Mesendoderm (in vitro differentiated cells): ENCODE measurements around the gene OR10A7. TPM values are rescaled to one million over a fixed set of nuclear protein-coding genes. Genes with fewer than 3 reads are reported as not detected.
"Not testable (repeated sequence)": the region's sequence is repeated elsewhere in the genome, so short reads cannot be mapped to it uniquely, and the experiment has no call there.

Experiments
- DNase-seq: peaks from one replicate; pipeline ENCODE4 v3.0.0; 2013
- H2AK5ac ChIP-seq: 2 replicates; pipeline ENCODE4 v1.6.1; 2013; ENCODE audit warnings: low read length, inconsistent platforms
- H2BK120ac ChIP-seq: 2 replicates; pipeline ENCODE4 v1.6.1; 2013; ENCODE audit warnings: low read depth, mild to moderate bottlenecking, low read length, moderate library complexity, mixed read lengths
- H2BK15ac ChIP-seq: replicated peaks from 2 replicates; pipeline ENCODE4 v1.6.1; 2013; ENCODE audit warnings: low read depth, mild to moderate bottlenecking, moderate library complexity
- H2BK5ac ChIP-seq: 2 replicates; pipeline ENCODE4 v1.6.1; 2013; ENCODE audit warnings: low read length, inconsistent platforms
- H3K18ac ChIP-seq: 2 replicates; pipeline ENCODE4 v1.6.1; 2013; ENCODE audit warnings: mild to moderate bottlenecking, low read length, mixed read lengths
- H3K23ac ChIP-seq: one replicate; pipeline ENCODE4 v1.6.1; 2013; ENCODE audit warnings: low read length
- H3K27ac ChIP-seq: 2 replicates; pipeline ENCODE4 v1.5.1; 2013; ENCODE audit warnings: low read depth, mild to moderate bottlenecking, inconsistent platforms, low read length, moderate library complexity
- H3K27me3 ChIP-seq: 2 replicates; pipeline ENCODE4 v1.6.1; 2013; ENCODE audit warnings: low read length, control low read depth, mild to moderate bottlenecking, inconsistent platforms; ENCODE audit not compliant: insufficient read depth, poor library complexity
- H3K36me3 ChIP-seq: 2 replicates; pipeline ENCODE4 v1.6.1; 2013; ENCODE audit warnings: low read length, inconsistent platforms; ENCODE audit not compliant: control insufficient read depth, insufficient read depth
- H3K4ac ChIP-seq: one replicate; pipeline ENCODE4 v1.6.1; 2013; ENCODE audit warnings: low read depth, mild to moderate bottlenecking, low read length, moderate library complexity
- H3K4me1 ChIP-seq: 2 replicates; pipeline ENCODE4 v1.6.1; 2013; ENCODE audit warnings: low read depth, low read length, inconsistent platforms; ENCODE audit not compliant: control insufficient read depth
- H3K4me2 ChIP-seq: 2 replicates; pipeline ENCODE4 v1.6.1; 2013; ENCODE audit warnings: low read length
- H3K4me3 ChIP-seq: 2 replicates; pipeline ENCODE4 v1.5.1; 2013; ENCODE audit warnings: mild to moderate bottlenecking, low read length
- H3K56ac ChIP-seq: one replicate; pipeline ENCODE4 v1.6.1; 2013; ENCODE audit warnings: low read length
- H3K79me1 ChIP-seq: 2 replicates; pipeline ENCODE4 v1.6.1; 2013; ENCODE audit warnings: low read length, inconsistent platforms
- H3K79me2 ChIP-seq: 2 replicates; pipeline ENCODE4 v1.6.1; 2013; ENCODE audit warnings: mild to moderate bottlenecking, low read length; ENCODE audit not compliant: control insufficient read depth, insufficient read depth
- H3K9ac ChIP-seq: 2 replicates; pipeline ENCODE4 v1.6.1; 2013; ENCODE audit warnings: low read length, inconsistent platforms
- H4K5ac ChIP-seq: one replicate; pipeline ENCODE4 v1.6.1; 2013; ENCODE audit warnings: low read length
- H4K8ac ChIP-seq: one replicate; pipeline ENCODE4 v1.6.1; 2013; ENCODE audit warnings: low read depth, mild to moderate bottlenecking, control low read depth, low read length, moderate library complexity
- WGBS: extraction: QIAGEN DNeasy Blood & Tissue Kit; methylation state at CpG from one replicate; pipeline ENCODE4 v1.1.7; 2013; ENCODE audit warnings: low lambda C conversion rate, missing lambda C conversion rate; ENCODE audit not compliant: insufficient coverage; ENCODE audit errors: extremely low coverage; 5-methylcytosine and 5-hydroxymethylcytosine counted together
- polyA plus RNA-seq, 2 experiments: library from polyadenylated mRNA; stranded (reverse); fragments of 200-250 nt; gene quantifications; one replicate each; pipeline ENCODE4 v1.2.3, GENCODE V29; 2013

The OR10A7 gene
- polyA plus RNA-seq (2013, experiment 1 of 2) = not detected
- polyA plus RNA-seq (2013, experiment 2 of 2) = not detected

DNA sequence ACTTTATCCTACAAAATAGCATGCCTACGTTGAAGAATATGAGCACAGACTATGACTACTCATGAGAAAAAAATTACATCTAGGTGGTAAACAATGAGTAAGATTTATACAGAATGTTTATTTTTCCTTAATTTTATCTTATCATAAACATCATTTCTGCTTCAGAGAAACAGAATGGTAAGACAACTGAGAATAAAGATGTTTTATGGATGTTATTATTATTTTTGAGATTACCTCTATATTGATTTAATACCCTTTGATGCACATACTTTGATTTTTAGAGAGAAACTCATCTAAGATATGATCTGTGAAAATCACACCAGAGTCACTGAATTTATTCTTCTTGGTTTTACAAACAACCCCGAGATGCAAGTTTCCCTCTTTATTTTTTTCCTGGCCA, at the start of gene OR10A7:
Gene OR10A7 (plus strand): TSS at position 301 of the 400 bp plus-strand sequence. CDS start 0 bp downstream, at position 301.
- H2BK15ac ChIP-seq = no peak within 1 kb of the TSS
- no peak within 1 kb of the TSS for H2BK5ac ChIP-seq
- WGBS = 100% methylated on average over 1 of the region's 2 CpGs
- no peaks in the 10 kb centered on the region for H3K79me1 ChIP-seq
- H4K8ac ChIP-seq = no peak within 1 kb of the TSS
- no peak within 1 kb of the TSS for H2BK120ac ChIP-seq
- no peak within 1 kb of the TSS for H3K23ac ChIP-seq
- no peak for DNase-seq
- no peak within 1 kb of the TSS for H3K4ac ChIP-seq
- no peaks in the 10 kb centered on the region for H3K36me3 ChIP-seq
- no peak within 1 kb of the TSS for H3K9ac ChIP-seq
- no peak within 1 kb of the TSS for H4K5ac ChIP-seq
- H2AK5ac ChIP-seq = no peak within 1 kb of the TSS
- no peak within 1 kb of the TSS for H3K18ac ChIP-seq
- H3K27me3 ChIP-seq = no peaks in the 10 kb centered on the region
- H3K4me1 ChIP-seq = no peaks in the 10 kb centered on the region
- H3K79me2 ChIP-seq = no peaks in the 10 kb centered on the region
- H3K4me2 ChIP-seq = no peak within 1 kb of the TSS
- H3K4me3 ChIP-seq = no peak within 1 kb of the TSS
- no peak within 1 kb of the TSS for H3K56ac ChIP-seq
- no peak within 1 kb of the TSS for H3K27ac ChIP-seq

DNA sequence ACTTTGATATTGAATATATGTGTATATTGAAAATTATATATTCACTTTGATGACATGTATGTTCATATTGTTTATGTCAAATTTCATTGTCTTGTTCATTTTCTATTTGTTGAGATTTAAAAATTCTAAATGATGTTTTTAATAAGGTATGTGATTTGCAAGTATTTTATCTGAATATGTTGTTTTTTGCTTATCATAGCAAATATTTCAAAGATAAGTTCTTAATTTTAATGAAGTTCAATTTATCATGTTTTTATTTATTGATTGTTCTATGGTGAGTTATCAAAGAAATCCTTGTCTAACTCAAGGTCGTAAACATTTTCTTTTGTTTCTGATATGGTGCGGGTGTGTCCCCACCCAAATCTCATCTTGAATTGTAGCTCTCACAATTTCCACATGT, 49.4 kb upstream of the OR10A7 start:
- Histone ChIP-seq H3K4ac (no peak overlapping the region), H3K4me1 (no peaks in the 10 kb centered on the region), H3K9ac (no peak overlapping the region), H4K5ac (no peak overlapping the region), H3K36me3 (no peaks in the 10 kb centered on the region), H2BK120ac (no peak overlapping the region), H2BK15ac (no peak overlapping the region), H3K4me2 (no peak overlapping the region), H2AK5ac (no peak overlapping the region), H2BK5ac (no peak overlapping the region), H3K27ac (no peak overlapping the region), H3K79me2 (no peaks in the 10 kb centered on the region), H3K79me1 (no peaks in the 10 kb centered on the region), H3K4me3 (no peak overlapping the region), H3K18ac (no peak overlapping the region), H4K8ac (no peak overlapping the region), H3K56ac (no peak overlapping the region), H3K23ac (no peak overlapping the region), H3K27me3 (no peaks in the 10 kb centered on the region)
- DNase-seq = no peak
- no CpG with 5 or more reads among the region's 2 CpGs for WGBS

GRCh38 chr12:55171846-55172245, 49.0 kb upstream of the OR10A7 start:
- not testable (repeated sequence) for H2BK5ac ChIP-seq, H3K79me1 ChIP-seq

DNA sequence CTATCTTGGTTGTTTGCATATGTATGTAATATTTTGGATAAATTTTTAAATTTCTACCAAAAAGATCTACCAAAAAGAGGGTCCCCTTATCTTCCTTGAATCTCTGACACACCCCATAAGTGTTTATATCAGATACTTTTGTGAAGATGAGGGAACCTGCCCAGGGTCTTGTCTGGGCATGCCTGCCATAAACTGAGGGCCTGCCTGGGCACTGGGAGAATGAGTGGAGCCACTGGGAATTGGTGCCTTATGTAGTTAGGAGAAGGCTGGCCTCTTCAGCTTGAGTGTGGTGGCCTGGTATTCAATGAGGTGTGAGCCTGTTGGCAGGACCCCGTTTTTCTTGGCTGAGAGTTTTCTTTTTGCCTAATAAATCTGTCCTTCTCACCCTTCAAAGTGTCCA, 48.1 kb upstream of the OR10A7 start:
- no peak overlapping the region for H3K4ac ChIP-seq
- H3K4me3 ChIP-seq = no peak overlapping the region
- H3K27me3 ChIP-seq = no peaks in the 10 kb centered on the region
- H3K4me2 ChIP-seq = no peak overlapping the region
- H2BK120ac ChIP-seq = no peak overlapping the region
- no peak overlapping the region for H3K18ac ChIP-seq
- DNase-seq = no peak
- no peak overlapping the region for H3K9ac ChIP-seq
- no peak overlapping the region for H3K27ac ChIP-seq
- no peaks in the 10 kb centered on the region for H3K4me1 ChIP-seq
- no peak overlapping the region for H2BK5ac ChIP-seq
- no peaks in the 10 kb centered on the region for H3K79me2 ChIP-seq
- no peak overlapping the region for H4K5ac ChIP-seq
- no peaks in the 10 kb centered on the region for H3K36me3 ChIP-seq
- no peak overlapping the region for H3K56ac ChIP-seq
- H2AK5ac ChIP-seq = no peak overlapping the region
- H3K23ac ChIP-seq = no peak overlapping the region
- no peaks in the 10 kb centered on the region for H3K79me1 ChIP-seq
- WGBS = no CpG with 5 or more reads among the region's 1 CpG
- H4K8ac ChIP-seq = no peak overlapping the region
- no peak overlapping the region for H2BK15ac ChIP-seq

More at GRCh38 chr12:55171846-55172245, 49.0 kb upstream of the OR10A7 start:
- H3K27me3 ChIP-seq, H2BK15ac ChIP-seq, H2BK120ac ChIP-seq, H3K4me2 ChIP-seq, H4K5ac ChIP-seq, H3K79me2 ChIP-seq, H3K23ac ChIP-seq, DNase-seq, H3K4ac ChIP-seq, H3K27ac ChIP-seq, H3K4me3 ChIP-seq, H3K4me1 ChIP-seq, H4K8ac ChIP-seq, H3K18ac ChIP-seq, H3K56ac ChIP-seq, H3K9ac ChIP-seq, H3K36me3 ChIP-seq, H2AK5ac ChIP-seq: not testable (repeated sequence)
- WGBS = no CpG with 5 or more reads among the region's 2 CpGs

DNA sequence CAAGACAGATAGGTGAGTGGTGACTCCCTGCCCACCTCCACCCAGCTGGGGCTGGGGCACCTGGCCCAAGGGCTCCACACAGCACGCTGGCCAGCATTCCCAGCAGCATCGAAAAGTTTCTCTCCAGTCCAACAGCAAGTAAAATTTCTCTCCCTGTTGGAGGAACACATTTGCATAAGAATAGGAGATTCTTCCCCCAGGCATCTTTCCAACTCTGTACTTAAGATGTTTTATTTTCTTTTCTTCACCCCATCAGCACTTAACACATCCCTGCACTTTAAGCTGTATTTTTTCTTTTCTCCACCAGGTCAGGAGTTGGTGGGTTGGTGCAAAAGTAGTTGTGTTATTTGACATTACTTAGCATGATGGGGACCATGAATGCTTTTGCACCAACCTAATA, 47.4 kb upstream of the OR10A7 start:
- H3K56ac ChIP-seq = no peak overlapping the region

DNA sequence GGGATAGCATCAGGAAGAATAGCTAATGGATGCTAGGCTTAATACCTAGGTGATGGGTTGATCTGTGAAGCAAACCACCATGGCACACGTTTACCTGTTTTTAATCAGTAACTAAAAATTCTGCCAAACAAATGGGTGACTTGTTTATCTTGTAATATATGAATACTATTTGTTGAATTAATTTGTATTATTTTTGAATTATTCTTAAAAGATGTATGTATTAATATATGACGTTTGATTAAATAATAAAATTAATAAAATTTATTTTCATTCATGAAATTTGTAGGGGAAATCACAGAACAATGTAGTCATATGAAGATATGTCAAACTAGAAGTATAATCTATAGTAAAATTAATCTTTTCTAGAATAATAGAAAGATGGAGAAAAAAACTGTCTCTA, 32.3 kb upstream of the OR10A7 start:
- 75% methylated on average over 1 of the region's 2 CpGs for WGBS

More for the DNA sequence above, 47.4 kb upstream of the OR10A7 start:
- Histone ChIP-seq H3K36me3 (no peaks in the 10 kb centered on the region), H3K9ac (no peak overlapping the region), H2BK5ac (no peak overlapping the region), H4K5ac (no peak overlapping the region), H2AK5ac (no peak overlapping the region), H3K23ac (no peak overlapping the region), H4K8ac (no peak overlapping the region), H3K79me1 (no peaks in the 10 kb centered on the region), H3K4ac (no peak overlapping the region), H3K18ac (no peak overlapping the region), H2BK120ac (no peak overlapping the region), H3K27ac (no peak overlapping the region), H3K4me1 (no peaks in the 10 kb centered on the region), H3K4me2 (no peak overlapping the region), H3K79me2 (no peaks in the 10 kb centered on the region), H3K4me3 (no peak overlapping the region), H3K27me3 (no peaks in the 10 kb centered on the region), H2BK15ac (no peak overlapping the region)
- no CpG with 5 or more reads among the region's 2 CpGs for WGBS
- no peak for DNase-seq

More for the DNA sequence above, 32.3 kb upstream of the OR10A7 start:
- no peak overlapping the region for H3K18ac ChIP-seq
- no peak overlapping the region for H3K56ac ChIP-seq
- no peak overlapping the region for H2BK15ac ChIP-seq
- no peak overlapping the region for H3K4me2 ChIP-seq
- H2BK120ac ChIP-seq = no peak overlapping the region
- no peak overlapping the region for H3K4ac ChIP-seq
- no peak overlapping the region for H2AK5ac ChIP-seq
- H3K4me1 ChIP-seq = no peaks in the 10 kb centered on the region
- no peak overlapping the region for H4K5ac ChIP-seq
- H3K27ac ChIP-seq = no peak overlapping the region
- no peak overlapping the region for H3K9ac ChIP-seq
- no peak for DNase-seq
- H3K4me3 ChIP-seq = no peak overlapping the region
- no peak overlapping the region for H3K23ac ChIP-seq
- no peak overlapping the region for H4K8ac ChIP-seq
- H2BK5ac ChIP-seq = no peak overlapping the region
- H3K79me1 ChIP-seq = no peaks in the 10 kb centered on the region
- H3K27me3 ChIP-seq = no peaks in the 10 kb centered on the region
- no peaks in the 10 kb centered on the region for H3K79me2 ChIP-seq
- H3K36me3 ChIP-seq = no peaks in the 10 kb centered on the region
